HG03442 (cell line): Measurements from ENCODE around the gene RAB40B.
"Not testable (repeated sequence)": the region's sequence is repeated elsewhere in the genome, so short reads cannot be mapped to it uniquely, and the experiment has no call there.

Source experiments
- ATAC-seq: cut with Tn5 transposase; IDR thresholded peaks from one replicate; pipeline ENCODE4 v1.9.1; 2021; ENCODE audit warnings: mild to moderate bottlenecking, moderate library complexity; ENCODE audit not compliant: unreplicated experiment

The RAB40B gene

GRCh38 chr17:82698065-82698973 is at the start of gene RAB40B:
TSS of gene RAB40B (minus strand) at chr17:82698698. CDS start at chr17:82698596, 102 bp downstream.
- peak; percentile 94 for ATAC-seq

DNA sequence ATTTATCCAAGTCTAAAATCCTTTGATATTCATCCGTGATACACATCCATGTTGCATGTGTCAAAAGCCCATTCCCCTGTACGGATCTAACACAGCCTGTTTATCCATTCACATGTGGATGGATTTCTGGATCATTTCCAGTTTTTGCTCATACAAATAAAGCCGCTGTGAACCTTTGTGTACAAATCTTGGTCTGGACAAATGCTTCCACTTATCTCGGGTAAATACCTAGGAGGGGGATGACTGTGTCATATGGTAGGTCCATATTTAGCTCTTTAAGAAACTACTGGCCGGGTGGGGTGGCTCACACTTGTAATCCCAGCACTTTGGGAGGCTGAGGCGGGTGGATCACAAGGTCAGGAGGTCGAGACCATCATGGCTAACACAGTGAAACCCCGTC is 47.0 kb upstream of the RAB40B start:
- no peak for ATAC-seq

DNA sequence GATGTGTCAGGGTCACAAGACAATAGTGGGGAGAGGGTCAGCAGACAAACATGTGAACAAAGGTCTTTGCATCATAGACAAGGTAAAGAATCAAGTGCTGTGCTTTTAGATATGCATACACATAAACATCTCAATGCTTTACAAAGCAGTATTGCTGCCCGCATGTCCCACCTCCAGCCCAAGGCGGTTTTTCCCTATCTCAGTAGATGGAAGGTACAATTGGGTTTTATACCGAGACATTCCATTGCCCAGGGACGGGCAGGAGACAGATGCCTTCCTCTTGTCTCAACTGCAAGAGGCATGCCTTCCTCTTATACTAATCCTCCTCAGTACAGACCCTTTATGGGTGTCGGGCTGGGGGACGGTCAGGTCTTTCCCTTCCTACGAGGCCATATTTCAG is 46.2 kb upstream of the RAB40B start:
- not testable (repeated sequence) for ATAC-seq

DNA sequence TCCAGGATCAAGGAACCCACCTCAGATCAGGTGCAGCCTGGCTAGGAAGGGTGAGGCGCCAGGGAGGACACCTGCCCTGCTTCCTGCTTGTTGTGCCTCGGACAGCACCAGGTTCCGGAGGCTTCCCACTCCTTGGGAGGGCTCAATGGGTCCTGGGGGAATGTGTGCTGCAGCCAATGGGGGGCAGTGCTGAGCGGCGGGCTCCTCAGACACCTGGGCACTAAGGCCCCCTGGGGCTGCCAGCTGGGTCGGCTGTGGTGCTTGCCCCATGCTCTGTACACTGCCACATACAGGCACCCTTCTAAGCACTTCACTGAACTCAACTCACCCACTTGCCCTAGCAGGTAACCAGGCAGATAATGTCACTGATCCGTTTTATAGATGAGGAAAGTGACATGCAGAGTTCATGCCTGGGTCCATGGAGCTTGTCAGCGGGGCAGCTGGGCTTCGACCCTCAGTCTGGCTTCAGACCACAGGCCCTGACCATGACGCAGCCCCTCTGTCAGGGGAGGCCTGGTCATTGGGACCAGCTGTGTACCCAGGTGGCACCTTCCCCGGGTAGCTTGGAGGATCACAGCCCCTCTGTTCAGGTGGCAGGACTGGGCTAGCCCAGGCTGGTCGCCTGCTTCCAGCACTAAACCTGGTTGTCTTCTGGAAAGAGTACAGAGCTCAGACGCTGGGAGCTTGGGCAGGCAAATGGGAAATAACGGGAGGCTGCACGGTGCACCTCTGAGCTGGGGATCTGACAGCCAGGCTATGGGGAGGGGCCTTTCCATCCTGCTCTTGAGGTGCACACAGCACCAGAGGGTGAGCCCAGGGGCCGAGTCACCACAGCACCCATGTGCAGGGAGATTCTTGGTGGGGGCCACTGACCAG is 45.1 kb upstream of the RAB40B start:
- no peak for ATAC-seq

DNA sequence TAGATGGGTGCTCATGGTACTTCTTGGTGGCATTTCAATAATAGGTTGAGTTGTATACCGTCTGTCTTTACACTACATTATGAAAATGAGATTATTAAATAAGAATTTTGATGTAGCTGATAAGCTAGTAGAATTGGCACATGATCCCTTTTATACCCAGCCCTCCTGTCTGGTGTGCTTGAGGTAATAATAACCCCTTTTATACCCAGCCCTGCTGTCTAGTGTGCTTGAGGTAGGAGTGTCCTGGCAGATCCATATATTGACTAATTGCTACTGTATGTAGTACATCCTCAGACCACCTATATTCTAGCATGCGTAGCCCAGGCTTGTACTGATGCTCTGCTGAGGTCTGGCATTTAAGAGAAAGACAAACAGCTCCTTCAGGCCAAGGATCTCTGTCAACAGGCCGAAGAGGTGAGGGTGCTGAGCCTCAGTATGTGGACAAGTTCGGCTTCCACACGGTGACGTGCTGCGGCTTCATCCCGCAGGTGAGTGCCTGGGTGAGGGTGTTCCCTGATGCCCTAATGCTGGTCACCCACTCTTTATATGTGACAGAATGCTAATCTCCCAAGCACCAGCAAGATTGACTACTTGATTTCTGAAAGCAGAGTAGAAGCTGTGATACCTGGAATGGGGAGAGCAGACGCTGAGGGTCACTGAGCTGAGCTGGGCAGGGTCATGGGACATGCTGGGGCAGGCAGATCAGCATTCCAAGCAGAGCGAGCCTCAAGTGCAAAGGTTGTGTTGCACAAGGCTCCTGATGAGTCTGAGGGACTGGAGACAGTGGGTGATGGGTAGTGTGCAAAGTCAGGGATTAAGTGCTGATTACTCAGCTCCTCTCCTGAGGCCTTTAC is 42.6 kb upstream of the RAB40B start:
- no peak for ATAC-seq

- ATAC-seq = no peak
Observed at GRCh38 chr17:82737967-82738877, 39.7 kb upstream of the RAB40B start.

GRCh38 chr17:82736511-82737185 is 38.1 kb upstream of the RAB40B start:
- no peak for ATAC-seq

DNA sequence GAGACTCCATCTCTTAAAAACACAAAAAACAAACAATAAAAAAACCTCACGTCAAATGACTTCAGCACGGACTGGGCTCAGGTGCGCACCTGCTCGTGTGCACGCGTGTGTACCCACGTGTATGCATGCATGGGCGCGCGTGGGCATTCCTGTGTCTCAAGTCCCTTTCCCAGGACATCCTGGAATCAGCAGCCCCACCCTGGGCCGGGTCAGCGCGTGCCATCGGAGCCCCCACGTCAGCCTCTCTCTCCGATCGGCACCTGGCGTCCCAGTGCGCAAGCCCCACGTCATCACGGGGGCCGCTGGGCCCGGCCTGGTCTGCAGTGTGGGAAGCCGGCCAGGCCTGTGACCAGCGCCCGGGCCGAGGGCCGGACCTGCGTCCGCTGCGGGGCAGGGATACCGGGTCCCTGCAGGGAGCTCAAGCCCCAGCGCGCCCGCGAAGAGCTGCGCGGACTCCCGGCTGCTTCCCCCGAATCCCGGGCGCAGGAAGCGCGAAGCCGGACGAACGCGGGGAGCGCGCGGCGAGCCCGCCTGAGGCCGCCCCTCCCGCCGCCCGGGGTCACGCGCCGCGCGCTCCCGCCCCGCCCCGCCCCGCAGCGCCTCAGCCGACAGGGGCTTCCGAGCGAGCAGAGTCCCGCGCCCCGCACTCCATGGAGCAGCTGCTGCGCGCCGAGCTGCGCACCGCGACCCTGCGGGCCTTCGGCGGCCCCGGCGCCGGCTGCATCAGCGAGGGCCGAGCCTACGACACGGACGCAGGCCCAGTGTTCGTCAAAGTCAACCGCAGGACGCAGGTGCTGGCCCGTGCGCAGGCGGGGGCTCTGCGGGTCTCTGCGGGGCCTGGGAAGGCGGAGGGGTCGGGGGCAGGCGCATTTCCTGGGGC is 36.7 kb upstream of the RAB40B start, which contains the start of gene FN3K:
TSS of gene FN3K (plus strand) at position 629 of the 880 bp plus-strand sequence. CDS start at position 651, 22 bp downstream.
- ATAC-seq = no peak

GRCh38 chr17:82732118-82732743 is 33.7 kb upstream of the RAB40B start:
- ATAC-seq = no peak

DNA sequence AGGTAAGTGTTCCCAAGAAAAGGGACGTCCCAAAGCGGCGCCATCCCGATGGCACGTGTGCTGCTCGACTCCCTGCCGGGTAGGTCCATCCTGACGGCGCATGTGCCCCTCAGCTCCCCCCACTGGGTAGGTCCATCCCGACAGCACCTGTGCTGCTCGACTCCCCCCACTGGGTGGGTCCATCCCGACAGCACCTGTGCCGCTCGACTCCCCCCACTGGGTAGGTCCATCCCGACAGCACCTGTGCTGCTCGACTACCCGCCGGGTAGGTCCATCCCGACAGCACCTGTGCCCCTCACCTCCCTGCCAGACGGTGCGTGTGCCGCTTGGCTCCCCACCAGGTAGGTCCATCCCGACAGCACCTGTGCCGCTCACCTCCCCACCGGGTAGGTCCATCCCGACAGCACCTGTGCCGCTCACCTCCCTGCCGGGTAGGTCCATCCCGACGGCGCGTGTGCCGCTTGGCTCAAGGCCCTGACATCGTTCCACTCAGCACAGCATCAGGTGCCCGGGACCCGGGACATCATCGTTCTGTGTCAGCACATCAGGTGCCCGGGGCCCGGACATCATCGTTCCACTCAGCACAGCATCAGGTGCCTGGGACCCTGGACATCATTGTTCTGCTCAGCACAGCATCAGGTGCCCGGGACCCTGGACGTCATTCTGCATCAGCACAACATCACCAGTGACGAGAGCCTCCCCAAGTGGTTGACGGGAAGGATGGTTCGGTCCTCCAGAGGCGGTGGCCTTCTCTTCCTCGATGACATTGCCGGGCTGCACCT is 31.2 kb upstream of the RAB40B start:
- ATAC-seq = no peak

DNA sequence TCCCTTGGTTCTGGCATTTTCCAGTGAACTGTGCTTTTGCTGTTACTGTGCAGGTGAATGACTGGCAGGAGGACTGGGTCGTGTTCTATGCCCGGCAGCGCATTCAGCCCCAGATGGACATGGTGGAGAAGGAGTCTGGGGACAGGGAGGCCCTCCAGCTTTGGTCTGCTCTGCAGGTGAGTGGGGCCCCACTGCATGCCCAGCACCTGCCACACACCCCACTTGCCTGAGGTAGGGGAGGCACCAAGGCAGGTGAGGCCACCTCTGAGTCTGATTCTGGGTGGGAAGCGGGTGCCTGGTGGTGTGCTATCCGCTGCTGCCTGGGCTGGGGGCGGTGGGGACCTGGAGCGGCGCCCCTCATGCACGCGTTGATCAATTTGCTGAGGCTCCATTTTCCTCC is 27.9 kb upstream of the RAB40B start:
- ATAC-seq = no peak

GRCh38 chr17:82723169-82723807 is 24.8 kb upstream of the RAB40B start:
- ATAC-seq = no peak

DNA sequence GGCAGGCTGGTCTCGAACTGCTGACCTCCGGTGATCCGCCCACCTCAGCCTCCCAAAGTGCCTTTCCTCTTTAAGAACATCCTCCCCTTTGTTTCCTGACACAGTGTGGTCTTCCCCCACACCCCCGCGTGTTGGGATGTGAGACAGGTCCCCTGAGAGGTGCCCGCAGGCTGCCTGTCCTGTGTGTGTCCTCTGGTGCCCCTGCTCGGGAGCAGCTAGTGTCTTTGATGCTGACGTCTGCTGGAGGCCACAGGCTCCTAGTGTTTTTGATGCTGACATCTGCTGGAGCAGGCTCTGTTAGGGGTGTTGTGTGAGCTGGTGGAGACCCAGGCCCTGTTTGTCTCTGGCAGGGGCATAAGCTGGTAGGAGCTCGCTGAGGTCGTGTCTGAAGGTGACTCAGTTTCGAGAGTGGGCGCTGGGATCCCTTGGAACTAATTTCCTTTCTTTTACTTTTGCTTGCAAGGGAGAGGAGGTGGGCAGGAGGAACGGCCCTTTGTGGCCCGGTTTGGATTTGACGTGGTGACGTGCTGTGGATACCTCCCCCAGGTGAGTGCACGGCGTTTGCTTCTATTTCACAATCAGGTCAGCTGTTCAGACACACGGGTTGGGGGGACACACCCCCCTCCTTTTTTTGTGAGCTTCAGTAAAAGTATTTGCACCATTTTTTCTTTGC is 24.0 kb upstream of the RAB40B start:
- ATAC-seq = no peak

- no peak for ATAC-seq
Observed at GRCh38 chr17:82720204-82720603, 21.7 kb upstream of the RAB40B start.

GRCh38 chr17:82718986-82719685 is 20.6 kb upstream of the RAB40B start:
- no peak for ATAC-seq
